CD4-positive, alpha-beta T cell treated with Interleukin-15 for 4 hours (primary cell): ENCODE data around the gene KCTD16.
A peak's percentile ranks its signal among the peaks of the same experiment; 100 is the strongest.

Experiments
- DNase-seq: peaks from one replicate; pipeline ENCODE4 v3.0.0-alpha.2; 2020; ENCODE audit warnings: low spot score

Gene KCTD16

GRCh38 chr5:144166696-144167095 is 4.0 kb upstream of the KCTD16 start:
- no peak for DNase-seq

GRCh38 chr5:144167998-144168397 is 2.7 kb upstream of the KCTD16 start:
- DNase-seq: no peak

GRCh38 chr5:144169904-144170275 is 783 bp upstream of the KCTD16 start:
- no peak for DNase-seq

GRCh38 chr5:144173766-144174165 is 3.1 kb downstream of the KCTD16 start:
- DNase-seq: no peak

GRCh38 chr5:144177548-144177947 is 6.9 kb downstream of the KCTD16 start:
- no peak for DNase-seq

GRCh38 chr5:144179226-144179625 is 8.6 kb downstream of the KCTD16 start:
- DNase-seq: no peak

- peak; percentile 62 for DNase-seq
Observed at GRCh38 chr5:144183254-144183889, 12.7 kb downstream of the KCTD16 start.

GRCh38 chr5:144187699-144188294 is 17.1 kb downstream of the KCTD16 start:
- DNase-seq: peak; percentile 90

- DNase-seq: peak; percentile 95
Observed at GRCh38 chr5:144189800-144190429, 19.2 kb downstream of the KCTD16 start.

- DNase-seq: no peak
Observed at GRCh38 chr5:144191531-144191930, 20.9 kb downstream of the KCTD16 start.

GRCh38 chr5:144191998-144192397 is 21.3 kb downstream of the KCTD16 start:
- DNase-seq: peak; percentile 90

GRCh38 chr5:144192661-144193060 is 22.0 kb downstream of the KCTD16 start:
- no peak for DNase-seq

GRCh38 chr5:144194144-144194543 is 23.5 kb downstream of the KCTD16 start:
- DNase-seq: no peak

- no peak for DNase-seq
Observed at GRCh38 chr5:144195448-144195847, 24.8 kb downstream of the KCTD16 start.

- DNase-seq: no peak
Observed at GRCh38 chr5:144196612-144197011, 25.9 kb downstream of the KCTD16 start.

GRCh38 chr5:144198386-144198785 is 27.7 kb downstream of the KCTD16 start:
- DNase-seq: no peak

- no peak for DNase-seq
Observed at GRCh38 chr5:144201588-144201987, 30.9 kb downstream of the KCTD16 start.

GRCh38 chr5:144202072-144202471 is 31.4 kb downstream of the KCTD16 start:
- no peak for DNase-seq

- no peak for DNase-seq
Observed at GRCh38 chr5:144202726-144203125, 32.1 kb downstream of the KCTD16 start.

GRCh38 chr5:144203750-144204596 is 33.3 kb downstream of the KCTD16 start:
- DNase-seq: peak; percentile 57

- DNase-seq: no peak
Observed at GRCh38 chr5:144205141-144205551, 34.5 kb downstream of the KCTD16 start.

- no peak for DNase-seq
Observed at GRCh38 chr5:144206141-144206540, 35.5 kb downstream of the KCTD16 start.
